ENCODE results near the gene KDM6A. TPM values are rescaled to one million over a fixed set of nuclear protein-coding genes. Genes with fewer than 3 reads are reported as not detected.
"Not testable (repeated sequence)": the region's sequence is repeated elsewhere in the genome, so short reads cannot be mapped to it uniquely, and the experiment has no call there.

The KDM6A gene
- total RNA-seq, 2 donors from 2014 or later = 8.8 to 15.3 TPM

- intact Hi-C loops (cut with DNase I) = no loop called here
- DNase-seq = no peak
- ATAC-seq = no peak
Observed at GRCh38 chrX:44980883-44981282, 107.9 kb downstream of the KDM6A start.

- intact Hi-C loops (cut with DNase I) = no loop called here
- ATAC-seq (no peak), DNase-seq (no peak)
Observed at GRCh38 chrX:44989995-44990770, 117.2 kb downstream of the KDM6A start.

GRCh38 chrX:44992775-44993174 lies 119.8 kb downstream of the KDM6A start:
- no peak for ATAC-seq
- no peak for DNase-seq
- intact Hi-C loops (cut with DNase I) = no loop called here

- ATAC-seq (no peak), DNase-seq (no peak)
- intact Hi-C loops (cut with DNase I) = no loop called here
Observed at GRCh38 chrX:44996277-44996676, 123.3 kb downstream of the KDM6A start.

GRCh38 chrX:44997282-44997812 lies 124.4 kb downstream of the KDM6A start:
- intact Hi-C loops (cut with DNase I) = no loop called here
- no peak for DNase-seq
- no peak for ATAC-seq

- intact Hi-C loops (cut with DNase I) = no loop called here
- DNase-seq (no peak), ATAC-seq (no peak)
Observed at GRCh38 chrX:44997888-44998287, 124.9 kb downstream of the KDM6A start.

GRCh38 chrX:44999237-44999636 lies 126.2 kb downstream of the KDM6A start:
- DNase-seq; intact Hi-C loops (cut with DNase I); ATAC-seq: not testable (repeated sequence)

- ATAC-seq; DNase-seq; intact Hi-C loops (cut with DNase I): not testable (repeated sequence)
Observed at GRCh38 chrX:44999872-45000271, 126.9 kb downstream of the KDM6A start.

GRCh38 chrX:45001048-45001447 lies 128.1 kb downstream of the KDM6A start:
- intact Hi-C loops (cut with DNase I) = no loop called here

GRCh38 chrX:45003085-45003484 lies 130.1 kb downstream of the KDM6A start:
- intact Hi-C loops (cut with DNase I) = no loop called here

More at GRCh38 chrX:45001048-45001447, 128.1 kb downstream of the KDM6A start:
- DNase-seq = no peak
- ATAC-seq = no peak

GRCh38 chrX:45006002-45006800 lies 133.2 kb downstream of the KDM6A start:
- DNase-seq = no peak
- ATAC-seq = no peak
- intact Hi-C loops (cut with DNase I) = no loop called here

More at GRCh38 chrX:45003085-45003484, 130.1 kb downstream of the KDM6A start:
- ATAC-seq (no peak), DNase-seq (no peak)

GRCh38 chrX:45007598-45007997 lies 134.6 kb downstream of the KDM6A start:
- DNase-seq (no peak), ATAC-seq (no peak)
- intact Hi-C loops (cut with DNase I) = no loop called here

- intact Hi-C loops (cut with DNase I) = no loop called here
- no peak for ATAC-seq
- DNase-seq = no peak
Observed at GRCh38 chrX:45009371-45010000, 136.5 kb downstream of the KDM6A start.

GRCh38 chrX:45011131-45011530 lies 138.1 kb downstream of the KDM6A start:
- ATAC-seq (no peak), DNase-seq (no peak)
- intact Hi-C loops (cut with DNase I) = no loop called here

- no peak for ATAC-seq
- intact Hi-C loops (cut with DNase I) = no loop called here
- DNase-seq = no peak
Observed at GRCh38 chrX:45011597-45011996, 138.6 kb downstream of the KDM6A start.

GRCh38 chrX:45017946-45018345 lies 145.0 kb downstream of the KDM6A start:
- ATAC-seq = no peak

GRCh38 chrX:45022150-45022549 lies 149.2 kb downstream of the KDM6A start:
- ATAC-seq (no peak), DNase-seq (no peak)
- intact Hi-C loops (cut with DNase I) = no loop called here

More at GRCh38 chrX:45017946-45018345, 145.0 kb downstream of the KDM6A start:
- DNase-seq = no peak
- intact Hi-C loops (cut with DNase I) = no loop called here

GRCh38 chrX:45024501-45024900 lies 151.5 kb downstream of the KDM6A start:
- ATAC-seq (no peak), DNase-seq (no peak)
- intact Hi-C loops (cut with DNase I) = no loop called here

- DNase-seq = no peak
- ATAC-seq = no peak
- intact Hi-C loops (cut with DNase I) = no loop called here
Observed at GRCh38 chrX:45026036-45026435, 153.0 kb downstream of the KDM6A start.
